Measurements from ENCODE around the gene TRIM2. TPM values are rescaled to one million over a fixed set of nuclear protein-coding genes. Genes with fewer than 3 reads are reported as not detected.
A peak's percentile ranks its signal among the peaks of the same experiment; 100 is the strongest.
"Not testable (repeated sequence)": the region's sequence is repeated elsewhere in the genome, so short reads cannot be mapped to it uniquely, and the experiment has no call there.

Gene TRIM2
- total and polyA plus RNA-seq, 8 donors, result 11.0 to 39.2 (median 21.4) TPM

- H3K9me3 ChIP-seq, result no peaks in the 10 kb centered on the region
- 76 to 80% methylated on average over 5 of the region's 5 CpGs for WGBS, 2 donors
- peak; percentile 56 for FAIRE-seq
- intact Hi-C loops (cut with DNase I), result no loop called here
- H3K27ac ChIP-seq, result no peak overlapping the region
- TF ChIP-seq CTCF (IDR thresholded peaks at IDR 0.05), result no peak
- H3K4me3 ChIP-seq, result no peak overlapping the region
- no peaks in the 10 kb centered on the region for H3K4me1 ChIP-seq
- no peak for DNase-seq
- no peaks in the 10 kb centered on the region for H3K36me3 ChIP-seq
- ATAC-seq, result no peak
- no peaks in the 10 kb centered on the region for H3K27me3 ChIP-seq
Observed at GRCh38 chr4:153159728-153160221, 44.5 kb upstream of the TRIM2 start.

GRCh38 chr4:153160821-153161220 lies 43.4 kb upstream of the TRIM2 start:
- H3K4me3 ChIP-seq, result no peak overlapping the region
- no peaks in the 10 kb centered on the region for H3K9me3 ChIP-seq
- no peaks in the 10 kb centered on the region for H3K36me3 ChIP-seq
- FAIRE-seq (no peak), ATAC-seq (no peak), DNase-seq (no peak)
- H3K27ac ChIP-seq, result no peak overlapping the region
- 59 to 74% methylated on average over 4 of the region's 4 CpGs for WGBS, 2 donors
- no peaks in the 10 kb centered on the region for H3K4me1 ChIP-seq
- H3K27me3 ChIP-seq, result no peaks in the 10 kb centered on the region
- TF ChIP-seq CTCF (IDR thresholded peaks at IDR 0.05), result no peak
- intact Hi-C loops (cut with DNase I), result no loop called here

- Histone ChIP-seq H3K27me3 (no peaks in the 10 kb centered on the region), H3K4me3 (no peak overlapping the region), H3K36me3 (no peaks in the 10 kb centered on the region), H3K4me1 (no peaks in the 10 kb centered on the region), H3K9me3 (no peaks in the 10 kb centered on the region), H3K27ac (no peak overlapping the region)
- DNase-seq (no peak), ATAC-seq (peak in 1 of 4 donors; percentile 42), FAIRE-seq (no peak)
- no peak for TF ChIP-seq CTCF (IDR thresholded peaks at IDR 0.05)
- WGBS, 2 donors, result 55 to 67% methylated on average over 7 of the region's 7 CpGs
- intact Hi-C loops (cut with DNase I), result no loop called here
Observed at GRCh38 chr4:153161226-153161963, 42.8 kb upstream of the TRIM2 start.

GRCh38 chr4:153165236-153165635 lies 39.0 kb upstream of the TRIM2 start:
- intact Hi-C loops (cut with DNase I); H3K9me3 ChIP-seq; FAIRE-seq; H3K4me3 ChIP-seq; H3K27ac ChIP-seq; DNase-seq; H3K27me3 ChIP-seq; H3K4me1 ChIP-seq; H3K36me3 ChIP-seq; ATAC-seq: not testable (repeated sequence)
- 93 to 97% methylated on average over 5 of the region's 5 CpGs for WGBS, 2 donors

- 48 to 57% methylated on average over 5 of the region's 5 CpGs for WGBS, 2 donors
- no peak for TF ChIP-seq CTCF (IDR thresholded peaks at IDR 0.05)
- Histone ChIP-seq H3K4me1 (no peaks in the 10 kb centered on the region), H3K27ac (peak overlapping the region in 3 of 4 donors; percentile 11 to 40 (median 22)), H3K9me3 (no peaks in the 10 kb centered on the region), H3K27me3 (no peaks in the 10 kb centered on the region), H3K36me3 (no peaks in the 10 kb centered on the region), H3K4me3 (no peak overlapping the region)
- ATAC-seq, result peak in 2 of 4 donors; percentile 39 to 47
- DNase-seq, result no peak
- intact Hi-C loops (cut with DNase I), result no loop called here
- no peak for FAIRE-seq
Observed at GRCh38 chr4:153166716-153167501, 37.3 kb upstream of the TRIM2 start.
